ENCODE results near the gene CNTN6. TPM values are rescaled to one million over a fixed set of nuclear protein-coding genes. Genes with fewer than 3 reads are reported as not detected.

CNTN6 gene
- total RNA-seq, 4 donors from 2014 or later = not detected

DNA sequence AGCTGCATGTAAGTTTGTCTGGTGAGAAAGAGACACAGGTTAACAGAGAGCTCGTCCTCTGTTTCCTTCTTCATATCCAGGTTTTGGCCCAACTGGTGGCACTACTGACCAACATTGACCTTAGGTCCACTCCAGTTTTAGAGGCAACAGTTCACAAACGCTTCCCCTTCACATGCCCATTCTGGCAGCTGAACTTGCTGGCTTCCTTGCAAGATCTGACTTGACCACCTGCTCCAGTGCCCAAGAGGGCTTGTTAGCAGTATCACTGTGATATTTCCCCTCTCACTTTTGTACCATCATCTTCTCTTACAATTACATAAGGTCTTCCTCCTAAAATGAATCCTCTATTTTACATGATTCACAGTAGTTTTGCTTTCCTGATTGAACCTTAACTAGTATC is 71.3 kb downstream of the CNTN6 start:
- TF ChIP-seq, protein P1, sequence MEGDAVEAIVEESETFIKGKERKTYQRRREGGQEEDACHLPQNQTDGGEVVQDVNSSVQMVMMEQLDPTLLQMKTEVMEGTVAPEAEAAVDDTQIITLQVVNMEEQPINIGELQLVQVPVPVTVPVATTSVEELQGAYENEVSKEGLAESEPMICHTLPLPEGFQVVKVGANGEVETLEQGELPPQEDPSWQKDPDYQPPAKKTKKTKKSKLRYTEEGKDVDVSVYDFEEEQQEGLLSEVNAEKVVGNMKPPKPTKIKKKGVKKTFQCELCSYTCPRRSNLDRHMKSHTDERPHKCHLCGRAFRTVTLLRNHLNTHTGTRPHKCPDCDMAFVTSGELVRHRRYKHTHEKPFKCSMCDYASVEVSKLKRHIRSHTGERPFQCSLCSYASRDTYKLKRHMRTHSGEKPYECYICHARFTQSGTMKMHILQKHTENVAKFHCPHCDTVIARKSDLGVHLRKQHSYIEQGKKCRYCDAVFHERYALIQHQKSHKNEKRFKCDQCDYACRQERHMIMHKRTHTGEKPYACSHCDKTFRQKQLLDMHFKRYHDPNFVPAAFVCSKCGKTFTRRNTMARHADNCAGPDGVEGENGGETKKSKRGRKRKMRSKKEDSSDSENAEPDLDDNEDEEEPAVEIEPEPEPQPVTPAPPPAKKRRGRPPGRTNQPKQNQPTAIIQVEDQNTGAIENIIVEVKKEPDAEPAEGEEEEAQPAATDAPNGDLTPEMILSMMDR (IDR thresholded peaks at IDR 0.05) = no peak
- no peak for TF ChIP-seq POLR2A (IDR thresholded peaks at IDR 0.05)
- no peak overlapping the region for H3K4me3 ChIP-seq
- 57 to 64% methylated on average over 2 of the region's 2 CpGs for WGBS, 2 donors
- H3K36me3 ChIP-seq = no peaks in the 10 kb centered on the region
- H3K4me1 ChIP-seq = no peaks in the 10 kb centered on the region
- DNase-seq = no peak
- intact Hi-C loops (cut with DNase I) = no loop called here
- H3K27me3 ChIP-seq = no peaks in the 10 kb centered on the region
- no peaks in the 10 kb centered on the region for H3K9me3 ChIP-seq
- no peak overlapping the region for H3K27ac ChIP-seq

DNA sequence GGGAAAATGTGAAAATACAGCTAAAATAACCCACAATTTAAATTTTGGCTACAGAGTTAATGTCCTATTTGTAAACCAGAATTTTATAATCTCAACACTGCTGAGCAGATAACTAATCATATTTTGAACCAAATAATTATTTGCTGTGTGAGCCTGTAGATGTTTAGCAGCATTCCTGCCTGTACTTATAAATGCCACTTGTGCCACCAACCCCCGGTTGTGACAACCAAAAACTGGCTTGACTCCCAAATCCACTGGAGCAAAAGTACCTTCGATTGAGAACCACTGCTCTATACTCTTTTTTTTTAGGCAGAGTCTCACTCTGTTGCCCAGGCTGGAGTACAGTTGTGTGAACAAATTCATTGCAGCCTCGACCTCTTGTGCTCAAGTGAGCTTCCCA is 78.5 kb downstream of the CNTN6 start:
- intact Hi-C loops (cut with DNase I) = no loop called here
- Histone ChIP-seq H3K27ac (no peak overlapping the region), H3K9me3 (no peaks in the 10 kb centered on the region), H3K27me3 (no peaks in the 10 kb centered on the region), H3K4me1 (no peaks in the 10 kb centered on the region), H3K36me3 (no peaks in the 10 kb centered on the region), H3K4me3 (no peak overlapping the region)
- no peak for DNase-seq
- 60 to 81% methylated on average over 3 of the region's 3 CpGs for WGBS, 2 donors
- TF ChIP-seq, protein P1 (IDR thresholded peaks at IDR 0.05) = no peak
- no peak for TF ChIP-seq POLR2A (IDR thresholded peaks at IDR 0.05)

DNA sequence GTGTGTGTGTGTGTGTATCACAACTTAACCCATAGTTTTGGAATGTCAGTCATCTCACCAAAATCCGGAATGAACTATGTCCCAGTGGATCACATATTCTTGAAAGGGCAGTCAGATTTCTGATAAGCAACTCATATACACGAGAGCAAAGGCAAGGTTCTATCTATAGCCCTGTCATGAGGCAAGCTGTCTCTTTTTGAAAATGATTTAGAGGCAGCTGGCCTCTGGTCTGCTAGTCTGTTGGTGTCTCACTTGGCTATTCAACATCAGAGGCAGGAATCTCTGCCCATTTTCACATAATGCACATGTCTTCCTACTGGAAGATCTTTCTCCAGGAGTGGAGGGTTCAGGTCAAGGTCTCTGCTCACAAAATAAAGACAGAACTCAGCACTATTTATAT is 79.8 kb downstream of the CNTN6 start:
- no peaks in the 10 kb centered on the region for H3K4me1 ChIP-seq
- intact Hi-C loops (cut with DNase I) = no loop called here
- no peak for DNase-seq
- H3K36me3 ChIP-seq = no peaks in the 10 kb centered on the region
- no peak overlapping the region for H3K27ac ChIP-seq
- H3K9me3 ChIP-seq = no peaks in the 10 kb centered on the region
- TF ChIP-seq, protein P1 (IDR thresholded peaks at IDR 0.05) = no peak
- TF ChIP-seq POLR2A (IDR thresholded peaks at IDR 0.05) = no peak
- no peak overlapping the region for H3K4me3 ChIP-seq
- no peaks in the 10 kb centered on the region for H3K27me3 ChIP-seq
- 38 to 57% methylated on average over 2 of the region's 2 CpGs for WGBS, 2 donors

DNA sequence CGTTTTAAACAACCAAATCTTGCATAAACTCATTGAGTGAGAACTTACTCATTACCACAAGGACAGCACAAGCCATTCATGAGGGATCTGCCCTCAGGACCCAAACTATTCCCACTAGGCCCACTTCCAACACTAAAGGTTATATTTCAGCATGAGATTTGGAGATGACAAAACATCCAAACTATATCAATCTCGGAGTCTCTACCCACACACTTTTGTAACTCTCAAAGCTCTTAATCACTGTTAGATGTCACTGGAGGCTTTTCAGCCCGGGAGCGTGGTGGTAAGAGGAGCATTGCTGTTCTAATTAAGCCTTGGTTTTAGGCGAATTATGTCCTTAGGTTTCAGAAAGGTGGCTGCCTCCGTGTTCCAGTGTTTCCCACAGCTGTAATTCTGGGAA is 86.3 kb downstream of the CNTN6 start:
- WGBS, 2 donors = 38 to 52% methylated on average over 6 of the region's 6 CpGs
- no peak overlapping the region for H3K4me3 ChIP-seq
- H3K27me3 ChIP-seq = no peaks in the 10 kb centered on the region
- H3K4me1 ChIP-seq = no peaks in the 10 kb centered on the region
- H3K9me3 ChIP-seq = no peaks in the 10 kb centered on the region
- no peak overlapping the region for H3K27ac ChIP-seq
- intact Hi-C loops (cut with DNase I) = no loop called here
- no peaks in the 10 kb centered on the region for H3K36me3 ChIP-seq
- no peak for DNase-seq
- no peak for TF ChIP-seq POLR2A (IDR thresholded peaks at IDR 0.05)
- TF ChIP-seq, protein P1 (IDR thresholded peaks at IDR 0.05) = no peak

DNA sequence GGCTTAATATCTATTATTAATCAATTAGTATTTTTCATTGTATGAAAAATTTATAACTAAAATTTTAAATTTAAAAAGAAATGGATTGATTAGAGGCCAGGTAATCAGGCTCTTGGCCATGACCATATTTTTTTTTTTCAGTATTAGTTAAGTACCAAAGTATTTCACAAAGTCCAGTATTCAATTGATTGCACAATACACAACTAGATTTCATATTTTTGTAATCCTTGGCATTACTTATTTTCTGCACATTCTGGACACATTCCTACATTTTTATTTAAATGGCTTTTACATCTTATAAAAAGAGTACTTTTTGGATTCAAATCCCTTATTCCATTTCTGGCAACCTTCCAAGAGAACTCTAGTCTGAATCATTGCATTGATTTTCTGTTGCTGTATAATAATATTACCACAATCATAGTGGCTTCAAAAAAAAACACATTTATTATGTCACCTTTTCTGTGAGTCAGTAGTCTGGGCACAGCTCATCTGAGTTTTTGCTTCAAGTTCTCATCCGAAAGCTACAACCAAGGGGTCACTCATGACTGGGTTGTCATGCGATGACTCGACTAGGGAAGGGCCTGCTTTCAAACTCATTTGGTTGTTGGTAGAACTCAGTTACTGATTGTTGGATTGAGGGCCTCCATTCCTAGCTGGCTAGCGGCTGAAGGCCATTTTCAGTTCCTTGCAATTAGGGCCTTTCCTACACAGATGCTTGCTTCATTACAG is 90.7 kb downstream of the CNTN6 start:
- H3K27ac ChIP-seq = no peak overlapping the region
- no peaks in the 10 kb centered on the region for H3K9me3 ChIP-seq
- 55 to 59% methylated on average over 4 of the region's 4 CpGs for WGBS, 2 donors
- H3K27me3 ChIP-seq = no peaks in the 10 kb centered on the region
- TF ChIP-seq, protein P1 (IDR thresholded peaks at IDR 0.05) = no peak
- TF ChIP-seq POLR2A (IDR thresholded peaks at IDR 0.05) = no peak
- no peak for DNase-seq
- H3K4me1 ChIP-seq = no peaks in the 10 kb centered on the region
- intact Hi-C loops (cut with DNase I) = no loop called here
- H3K36me3 ChIP-seq = no peaks in the 10 kb centered on the region
- H3K4me3 ChIP-seq = no peak overlapping the region
